ENCODE measurements around the gene MOB3B. TPM values are rescaled to one million over a fixed set of nuclear protein-coding genes. Genes with fewer than 3 reads are reported as not detected.
"Not testable (repeated sequence)": the region's sequence is repeated elsewhere in the genome, so short reads cannot be mapped to it uniquely, and the experiment has no call there.

Gene MOB3B
- total RNA-seq, 1 experiment from 2014 or later: 0.15 TPM

DNA sequence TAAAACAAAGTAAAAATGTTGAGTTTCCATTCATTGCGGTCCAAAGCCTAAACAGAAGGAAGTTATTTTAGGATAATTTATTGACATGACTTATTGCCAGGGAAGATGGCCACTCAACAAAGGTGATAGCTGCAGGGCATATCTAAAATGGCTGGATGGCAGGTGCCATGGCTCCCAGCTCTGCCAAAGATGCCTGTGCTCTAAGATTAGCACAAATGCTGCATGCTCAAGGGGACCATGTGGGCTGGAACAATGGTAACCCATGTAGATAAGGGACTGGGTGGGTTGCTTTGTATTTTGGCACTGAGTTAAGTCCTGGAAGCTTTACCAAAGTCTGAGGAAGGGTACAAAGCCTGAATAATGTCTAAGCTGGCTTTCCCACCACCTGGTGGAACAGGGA is 101.1 kb downstream of the MOB3B start:
- no peak for DNase-seq (ENCODE audit: extremely low read depth, low read depth)

DNA sequence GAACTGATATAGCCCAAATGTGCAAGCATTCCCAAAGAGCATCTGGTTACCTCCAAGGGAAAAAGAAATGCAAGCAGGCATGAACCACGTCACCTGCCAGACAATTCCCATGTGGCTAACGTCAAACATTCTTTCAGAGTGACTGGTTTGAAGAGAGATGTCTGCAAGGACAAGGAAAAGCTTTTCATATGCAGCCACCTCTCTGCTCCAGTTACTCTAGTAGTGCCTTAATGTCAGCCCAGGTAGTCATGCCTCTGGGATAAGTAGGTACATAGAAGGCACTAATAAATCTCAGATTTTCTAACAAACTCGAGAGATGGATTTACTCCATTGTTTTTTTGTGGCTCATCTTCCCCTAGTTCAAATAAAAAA is 102.4 kb downstream of the MOB3B start:
- no peak for DNase-seq (ENCODE audit: extremely low read depth, low read depth)

DNA sequence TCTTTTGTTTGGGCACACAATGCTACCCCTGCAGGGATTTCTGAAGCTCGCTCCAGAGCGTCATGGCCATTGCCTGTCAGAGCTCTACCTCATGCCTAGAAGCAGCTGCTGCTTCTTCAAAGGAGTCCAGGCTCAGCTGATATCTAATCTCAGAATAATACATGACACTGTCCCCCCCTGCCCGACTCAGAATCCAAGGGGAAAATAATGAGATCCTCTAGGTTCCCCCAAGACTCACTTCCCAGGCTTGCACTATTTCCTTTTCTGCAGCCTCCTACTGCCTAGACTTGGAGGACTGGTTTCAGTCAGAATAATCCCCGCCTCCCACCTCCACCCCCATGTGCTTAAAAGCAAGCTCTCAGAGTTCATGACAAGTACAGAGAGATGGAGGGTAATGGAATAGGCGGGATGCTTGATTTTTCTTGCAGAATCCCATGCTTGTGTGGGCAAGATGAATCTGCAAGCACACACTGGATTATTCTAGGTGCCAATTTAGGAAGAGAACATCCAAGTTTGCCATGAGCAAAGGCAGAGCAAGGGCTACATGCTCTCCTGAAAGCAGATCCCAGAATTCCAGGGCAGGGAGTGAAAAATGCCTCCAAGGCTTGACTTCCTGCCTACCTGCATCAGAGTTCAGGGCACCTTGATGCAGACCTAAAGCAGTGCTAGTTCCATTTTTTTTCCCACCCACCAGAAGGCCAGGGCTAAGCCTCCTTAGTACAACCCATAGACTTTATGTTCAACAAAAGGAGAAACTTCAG is 102.9 kb downstream of the MOB3B start:
- DNase-seq (ENCODE audit: extremely low read depth, low read depth): no peak

- DNase-seq (ENCODE audit: extremely low read depth, low read depth): no peak
Measured at GRCh38 chr9:27425827-27426510, 103.6 kb downstream of the MOB3B start.

DNA sequence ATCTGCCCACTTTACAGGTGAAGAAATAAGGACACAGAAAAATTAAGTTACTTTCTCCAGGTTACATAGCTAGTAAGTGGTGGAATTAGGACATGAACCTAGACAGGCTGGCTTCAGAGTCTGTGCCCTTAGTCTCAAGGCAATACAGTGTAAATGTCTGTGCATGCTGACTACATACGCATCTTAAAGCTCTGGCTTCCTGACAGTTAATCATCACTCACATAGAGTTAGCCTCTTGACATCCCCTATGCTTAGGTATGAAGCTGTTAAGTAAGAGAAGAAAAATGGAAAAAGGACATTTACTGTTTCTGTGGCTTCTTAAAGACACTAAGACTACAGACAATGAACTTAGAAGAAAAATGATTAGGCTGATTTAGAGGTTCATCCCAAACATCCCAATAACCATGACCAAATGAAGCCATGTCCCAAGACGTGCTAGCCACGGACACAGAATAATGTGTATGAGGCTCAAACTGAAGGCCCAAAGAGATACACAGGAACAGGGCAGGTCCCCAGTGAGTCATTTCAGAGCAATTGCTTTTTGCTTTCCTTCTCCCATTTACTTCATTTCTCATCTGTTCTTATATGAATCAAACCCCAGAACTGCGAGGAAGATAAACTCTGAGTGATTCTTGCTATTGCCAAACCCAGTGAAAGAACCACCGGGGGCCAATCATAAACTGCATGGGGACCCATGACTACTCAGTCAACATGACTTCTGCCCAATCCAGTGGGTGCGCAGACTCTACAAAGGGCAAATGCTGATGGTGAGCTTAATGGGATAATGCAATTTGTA is 105.5 kb downstream of the MOB3B start:
- DNase-seq (ENCODE audit: extremely low read depth, low read depth): no peak

DNA sequence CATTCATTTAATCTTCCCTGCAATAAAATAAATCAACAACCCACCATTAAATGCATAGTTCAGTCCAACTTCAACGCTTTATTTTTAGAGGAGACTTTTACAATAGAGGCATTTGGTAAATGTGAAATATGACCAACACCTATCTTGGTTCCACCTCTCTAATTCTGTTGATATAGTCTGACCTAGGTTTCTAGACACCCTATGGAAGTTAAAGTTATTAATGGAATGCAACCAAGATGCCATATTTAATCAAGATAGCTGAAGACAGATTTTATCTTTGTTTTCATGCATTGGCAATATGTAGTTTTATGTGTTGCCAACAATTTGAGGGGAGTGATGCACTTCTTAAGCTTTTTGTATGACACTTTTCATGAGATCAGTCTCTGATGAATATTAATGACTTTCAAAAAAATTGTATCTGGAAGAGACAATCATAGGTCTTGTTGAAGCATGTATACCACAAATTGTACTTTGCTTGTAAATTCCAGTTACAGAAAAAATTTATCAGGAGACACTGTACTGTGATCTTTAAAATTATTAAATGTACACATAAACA is 107.3 kb downstream of the MOB3B start:
- no peak for DNase-seq (ENCODE audit: extremely low read depth, low read depth)

- DNase-seq (ENCODE audit: extremely low read depth, low read depth): no peak
Measured at GRCh38 chr9:27421577-27421976, 108.0 kb downstream of the MOB3B start.

DNA sequence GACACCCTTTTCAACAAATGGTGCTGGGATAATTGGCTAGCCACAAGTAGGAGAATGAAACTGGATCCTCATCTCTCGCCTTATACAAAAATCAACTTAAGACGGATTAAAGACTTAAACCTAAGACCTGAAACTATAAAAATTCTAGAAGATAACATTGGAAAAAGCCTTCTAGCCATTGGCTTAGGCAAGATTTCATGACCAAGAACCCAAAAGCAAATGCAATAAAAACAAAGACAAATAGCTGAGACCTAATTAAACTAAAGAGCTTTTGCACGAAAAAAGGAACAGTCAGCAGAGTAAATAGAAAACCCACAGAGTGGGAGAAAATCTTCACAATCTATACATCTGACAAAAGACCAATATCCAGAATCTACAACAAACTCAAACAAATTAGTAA is 110.1 kb downstream of the MOB3B start:
- DNase-seq (ENCODE audit: extremely low read depth, low read depth): not testable (repeated sequence)

DNA sequence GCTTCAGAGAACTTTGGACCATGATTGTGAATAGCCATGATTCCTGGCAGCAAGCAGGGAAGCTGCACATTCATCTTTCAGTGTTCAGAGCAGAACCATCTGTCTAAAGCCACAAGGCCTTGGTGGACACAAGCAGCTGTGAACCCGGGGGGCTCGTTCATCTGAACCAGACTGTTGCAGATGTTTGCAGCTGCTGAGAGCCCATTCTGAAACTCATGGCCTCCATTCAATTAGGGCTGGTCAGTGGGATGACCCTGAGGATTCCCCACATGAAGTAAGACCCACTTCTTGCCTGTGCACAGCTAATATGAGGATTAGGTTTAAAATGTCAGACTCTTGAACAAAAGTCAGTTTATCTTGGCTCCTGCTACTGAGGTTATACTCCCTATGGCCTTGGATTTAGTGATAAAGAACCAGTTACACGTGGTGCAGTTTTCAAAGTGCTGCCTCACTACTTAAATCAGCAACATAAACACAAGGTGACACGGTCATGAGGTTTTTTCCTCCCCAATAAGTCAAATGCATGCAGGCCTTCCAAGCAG is 115.3 kb downstream of the MOB3B start:
- DNase-seq (ENCODE audit: extremely low read depth, low read depth): no peak

- no peak for DNase-seq (ENCODE audit: extremely low read depth, low read depth)
Measured at GRCh38 chr9:27413511-27414219, 115.9 kb downstream of the MOB3B start.

- DNase-seq (ENCODE audit: extremely low read depth, low read depth): no peak
Measured at GRCh38 chr9:27412963-27413362, 116.7 kb downstream of the MOB3B start.

- no peak for DNase-seq (ENCODE audit: extremely low read depth, low read depth)
Measured at GRCh38 chr9:27412081-27412480, 117.5 kb downstream of the MOB3B start.

DNA sequence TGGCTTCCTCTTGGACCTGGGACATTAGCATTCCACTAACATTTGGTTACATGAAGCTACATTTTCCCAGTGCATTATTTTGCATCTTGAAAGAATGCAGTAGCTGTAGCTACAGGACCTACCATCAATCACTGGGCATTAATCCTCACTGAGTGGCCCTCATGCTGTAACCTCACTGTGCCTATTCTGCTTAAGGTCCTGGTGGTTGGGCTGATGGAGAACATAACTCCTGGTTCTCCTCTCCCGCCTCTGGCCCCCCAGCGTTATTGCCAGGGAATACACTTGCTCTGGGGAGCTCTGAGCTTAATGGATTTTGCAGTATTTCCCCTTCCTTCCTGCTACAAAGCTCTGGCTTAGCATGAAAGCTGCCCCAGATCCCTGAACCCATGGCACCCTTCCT is 121.1 kb downstream of the MOB3B start:
- DNase-seq (ENCODE audit: extremely low read depth, low read depth): no peak

DNA sequence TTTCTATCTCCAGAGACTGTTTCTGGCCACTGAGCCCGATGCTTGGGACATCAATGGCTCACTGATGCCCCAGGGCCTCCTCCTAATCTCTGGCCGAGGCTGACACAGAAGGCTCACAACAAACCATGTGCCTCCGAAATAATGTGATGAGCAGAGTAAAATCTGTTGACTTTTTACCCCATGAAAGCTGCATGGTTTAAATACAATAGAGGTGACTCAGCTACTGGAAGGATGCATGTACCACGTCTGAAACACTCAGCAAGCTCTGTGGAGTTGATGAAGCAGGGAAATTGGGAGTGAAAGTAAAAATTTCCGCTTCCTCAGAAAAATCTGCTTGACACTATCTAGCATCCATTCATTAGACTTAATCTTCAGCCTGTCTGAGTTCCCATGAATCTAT is 121.6 kb downstream of the MOB3B start:
- DNase-seq (ENCODE audit: extremely low read depth, low read depth): no peak

DNA sequence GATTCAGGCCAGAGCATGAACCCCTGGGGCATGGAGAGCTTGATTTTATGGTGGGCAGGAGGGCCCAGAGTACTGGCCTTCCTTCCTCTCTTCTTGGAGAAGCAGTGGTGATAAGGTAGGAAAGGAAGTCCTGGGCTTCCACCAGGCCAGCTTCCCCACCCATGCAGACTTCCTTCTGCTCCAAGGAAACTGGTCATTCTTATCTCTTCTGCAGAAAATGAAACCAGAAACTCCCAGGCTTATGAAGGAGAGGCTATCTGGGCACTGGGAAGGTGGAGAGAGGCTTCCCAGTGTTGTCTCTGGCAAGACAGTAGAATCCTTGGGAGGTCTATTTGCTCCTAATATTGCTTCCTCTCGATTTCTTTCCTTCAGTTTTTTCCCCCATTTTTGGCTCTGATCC is 122.1 kb downstream of the MOB3B start:
- DNase-seq (ENCODE audit: extremely low read depth, low read depth): no peak

DNA sequence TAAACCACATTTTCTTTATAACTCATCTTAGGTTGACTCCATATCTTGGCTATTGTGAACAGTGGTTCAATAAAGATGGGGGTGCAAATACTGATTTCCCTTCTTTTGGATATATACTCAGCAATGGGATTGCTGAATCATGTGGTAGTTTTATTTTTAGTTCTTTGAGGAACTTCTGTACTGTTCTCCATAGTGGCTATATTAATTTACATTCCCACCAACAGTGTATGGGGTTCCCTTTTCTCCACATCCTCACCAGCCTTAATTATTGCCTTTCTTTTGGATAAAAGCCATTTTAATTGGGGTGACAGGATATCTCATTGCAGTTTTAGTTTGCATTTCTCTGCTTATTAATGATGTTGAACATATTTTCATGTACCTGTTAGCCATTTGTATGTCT is 125.0 kb downstream of the MOB3B start:
- no peak for DNase-seq (ENCODE audit: extremely low read depth, low read depth)

GRCh38 chr9:27402626-27403025 is 127.0 kb downstream of the MOB3B start:
- DNase-seq (ENCODE audit: extremely low read depth, low read depth): no peak

DNA sequence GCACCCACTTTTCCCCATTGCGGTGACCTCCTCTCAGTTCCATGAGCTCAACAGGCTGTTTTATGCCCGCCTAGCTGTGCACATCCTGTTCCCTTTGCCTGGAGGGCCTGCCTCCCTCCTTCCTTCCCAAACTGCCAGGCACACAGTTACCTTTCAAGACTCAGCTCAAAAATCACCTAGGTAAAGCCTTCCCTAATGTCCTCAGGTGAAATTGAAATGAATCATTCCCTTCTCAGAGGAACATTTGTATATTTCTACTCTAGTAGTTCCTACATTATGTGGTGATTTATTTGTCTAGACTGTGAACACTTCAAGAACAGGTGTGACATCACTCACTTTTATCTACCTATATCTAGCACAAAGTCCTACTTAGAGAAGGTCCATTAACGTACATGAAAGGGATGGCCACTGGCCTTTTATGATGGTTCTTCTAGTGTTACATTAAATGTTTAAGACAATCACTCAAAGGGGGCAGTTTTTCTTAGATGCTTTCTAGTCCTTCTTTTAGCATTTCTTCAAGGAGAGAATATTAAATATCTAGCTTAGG is 129.2 kb downstream of the MOB3B start:
- no peak for DNase-seq (ENCODE audit: extremely low read depth, low read depth)

DNA sequence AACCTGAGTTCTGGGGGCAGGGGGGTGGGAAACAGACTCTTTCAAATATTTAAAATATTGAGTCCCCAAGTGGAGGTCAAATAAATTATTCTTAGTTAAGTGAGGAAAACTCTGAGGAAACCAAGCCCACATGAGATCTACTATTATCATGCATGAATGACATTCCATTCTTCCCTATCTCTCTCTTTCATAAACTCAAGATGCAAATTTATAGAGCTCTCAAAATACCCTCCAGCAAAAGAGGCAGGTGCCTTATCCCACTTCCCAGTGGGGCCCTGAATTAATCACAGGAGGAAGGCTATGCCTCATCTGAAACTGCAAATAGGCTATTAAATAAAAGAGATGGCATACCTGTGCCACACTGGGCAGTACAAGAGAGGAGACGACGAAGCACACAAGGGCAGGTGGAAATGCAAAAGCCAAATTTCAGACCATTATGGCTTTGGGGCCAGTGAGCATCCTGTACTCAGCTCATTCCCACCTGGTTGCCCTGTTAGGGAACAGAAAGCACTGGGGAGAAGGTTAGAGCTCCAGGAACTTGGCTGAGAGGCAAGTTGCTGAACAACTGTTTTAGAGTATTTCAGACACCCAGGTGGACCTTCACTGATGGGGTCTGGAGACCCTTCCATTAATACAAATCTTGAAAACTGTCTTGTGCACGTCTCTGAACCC is 130.5 kb downstream of the MOB3B start:
- DNase-seq (ENCODE audit: extremely low read depth, low read depth): no peak

- no peak for DNase-seq (ENCODE audit: extremely low read depth, low read depth)
Measured at GRCh38 chr9:27396495-27396894, 133.1 kb downstream of the MOB3B start.
